HG02678 (cell line): ENCODE measurements around the gene NRG3.
A peak's percentile ranks its signal among the peaks of the same experiment; 100 is the strongest.

Source experiments
- ATAC-seq: cut with Tn5 transposase; IDR thresholded peaks from one replicate; pipeline ENCODE4 v1.9.1; 2021; ENCODE audit warnings: mild to moderate bottlenecking, moderate library complexity; ENCODE audit not compliant: unreplicated experiment

The NRG3 gene

GRCh38 chr10:82880776-82881290 is 1005.8 kb downstream of the NRG3 start:
- ATAC-seq: no peak

DNA sequence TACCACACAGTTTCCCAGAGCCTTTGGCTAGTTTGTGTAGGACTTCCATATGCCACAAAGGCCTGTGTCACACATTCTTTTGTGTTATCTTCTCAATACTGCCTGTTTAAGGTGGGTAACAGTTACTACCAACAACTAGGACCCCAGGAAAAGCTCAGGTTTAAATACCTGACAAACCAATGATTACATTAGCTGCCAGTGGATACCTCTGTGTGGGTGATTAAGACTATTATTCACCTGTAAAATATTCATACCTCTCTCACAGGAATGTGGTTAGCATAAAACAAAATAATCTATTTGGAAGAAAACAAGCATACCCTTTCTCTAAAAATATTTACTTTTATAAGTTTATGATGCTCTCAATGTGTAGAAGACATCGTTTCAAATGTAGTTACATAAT is 1007.7 kb downstream of the NRG3 start:
- ATAC-seq: no peak

GRCh38 chr10:82883603-82884002 is 1008.6 kb downstream of the NRG3 start:
- no peak for ATAC-seq

DNA sequence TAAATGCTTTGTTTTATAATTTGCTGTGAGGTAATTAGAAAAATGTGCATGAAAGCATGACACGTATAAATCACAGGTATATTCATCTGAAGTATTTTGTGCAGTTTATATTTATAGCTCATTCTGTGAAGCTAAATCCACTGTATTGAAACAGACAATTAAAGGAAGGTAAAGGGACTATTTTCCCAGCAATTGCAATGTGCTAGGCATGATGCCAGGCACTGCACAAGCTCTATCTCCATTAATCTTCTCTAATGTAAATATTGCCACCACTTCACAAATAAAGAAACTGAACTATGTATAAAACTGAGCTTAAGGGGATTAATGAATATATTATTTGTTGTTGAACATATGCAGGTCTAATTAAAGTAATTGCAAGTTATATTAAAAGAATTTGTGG is 1012.5 kb downstream of the NRG3 start:
- ATAC-seq: no peak

DNA sequence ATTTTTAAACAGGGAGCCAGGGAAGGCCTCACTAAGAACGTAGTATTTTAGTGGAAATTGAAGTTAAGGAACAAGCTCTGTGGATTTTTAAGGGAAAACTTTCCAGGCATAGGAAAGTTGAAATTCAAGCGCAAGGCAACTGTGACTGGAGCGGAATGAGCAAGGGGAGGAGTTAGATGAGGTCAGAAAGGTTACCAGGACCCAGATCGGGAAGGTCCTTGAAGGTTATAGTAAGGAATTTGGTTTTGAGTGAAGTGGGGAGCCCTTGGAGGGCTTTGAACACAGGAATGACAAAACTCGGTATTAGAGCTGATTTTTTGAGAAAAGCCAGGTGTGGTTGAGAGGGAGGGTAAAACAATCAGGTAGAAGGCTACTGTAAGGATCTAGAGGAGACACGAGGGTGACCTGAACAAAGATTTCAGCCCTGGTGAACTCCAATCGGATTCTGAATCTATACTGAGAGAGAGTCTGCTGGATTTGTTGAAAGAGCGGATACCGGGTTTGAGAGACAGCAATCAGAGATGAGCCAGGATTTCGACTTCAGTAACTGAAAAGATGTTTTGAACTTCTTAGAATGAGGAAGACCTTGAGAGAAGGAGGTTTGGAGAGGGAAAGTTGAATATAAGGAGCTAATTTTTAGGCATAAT is 1013.9 kb downstream of the NRG3 start:
- ATAC-seq: no peak

- no peak for ATAC-seq
Measured at GRCh38 chr10:82889728-82890127, 1014.7 kb downstream of the NRG3 start.

DNA sequence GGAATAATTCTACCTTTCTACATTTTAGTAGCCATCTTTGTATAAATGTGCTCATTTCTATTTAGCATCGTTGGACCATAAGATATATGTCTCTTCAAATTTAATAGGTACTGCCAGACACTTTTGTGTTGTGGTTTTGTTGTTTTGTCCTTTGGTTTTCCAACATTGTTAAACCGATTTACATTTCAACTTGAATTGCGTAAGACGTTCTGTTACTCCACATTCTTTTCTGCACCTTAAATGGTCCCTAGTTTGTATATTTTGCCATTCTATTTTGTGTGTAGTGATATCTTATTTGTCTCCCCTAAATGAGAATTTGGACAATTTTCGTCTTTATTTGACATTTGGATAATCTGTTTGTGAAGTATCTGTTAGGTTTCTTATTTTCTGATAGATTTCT is 1015.6 kb downstream of the NRG3 start:
- no peak for ATAC-seq

DNA sequence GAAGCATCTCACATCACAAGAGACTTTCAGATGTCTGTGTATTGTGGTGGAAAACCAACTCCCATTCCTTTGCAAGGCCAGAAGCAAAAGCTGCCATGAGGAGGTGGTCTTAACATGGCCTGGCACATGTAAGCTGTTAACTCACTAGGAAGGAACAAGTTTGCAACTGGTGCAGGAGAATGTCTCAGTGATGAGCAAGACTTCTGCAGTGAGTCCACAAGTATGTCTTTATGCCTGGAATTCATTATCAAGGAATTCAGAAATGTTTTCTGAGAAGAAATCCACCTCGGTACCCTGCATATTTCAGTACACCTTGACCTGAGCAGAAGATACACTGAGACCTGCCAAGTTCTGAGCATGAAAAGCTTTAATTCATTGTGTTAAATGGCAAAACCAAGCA is 1033.1 kb downstream of the NRG3 start:
- no peak for ATAC-seq

DNA sequence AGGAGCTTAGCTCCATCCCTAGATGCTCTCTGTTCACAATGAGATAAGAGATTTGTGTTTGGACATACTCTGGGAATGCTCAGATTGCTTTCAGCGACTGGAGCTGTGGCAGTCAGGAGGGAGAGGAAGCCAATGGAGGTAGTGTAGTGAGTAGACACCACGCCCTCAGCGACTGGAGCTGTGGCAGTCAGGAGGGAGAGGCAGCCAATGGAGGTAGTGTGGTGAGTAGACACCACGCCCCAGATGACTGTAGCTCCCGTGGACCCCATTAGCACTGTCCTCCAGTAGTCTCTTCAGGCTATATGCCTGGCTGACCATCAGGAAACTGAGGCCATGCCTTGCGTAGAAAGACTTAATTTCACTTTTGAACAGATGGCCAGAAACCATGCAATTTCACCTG is 1033.8 kb downstream of the NRG3 start:
- no peak for ATAC-seq

- ATAC-seq: no peak
Measured at GRCh38 chr10:82910301-82910700, 1035.3 kb downstream of the NRG3 start.

DNA sequence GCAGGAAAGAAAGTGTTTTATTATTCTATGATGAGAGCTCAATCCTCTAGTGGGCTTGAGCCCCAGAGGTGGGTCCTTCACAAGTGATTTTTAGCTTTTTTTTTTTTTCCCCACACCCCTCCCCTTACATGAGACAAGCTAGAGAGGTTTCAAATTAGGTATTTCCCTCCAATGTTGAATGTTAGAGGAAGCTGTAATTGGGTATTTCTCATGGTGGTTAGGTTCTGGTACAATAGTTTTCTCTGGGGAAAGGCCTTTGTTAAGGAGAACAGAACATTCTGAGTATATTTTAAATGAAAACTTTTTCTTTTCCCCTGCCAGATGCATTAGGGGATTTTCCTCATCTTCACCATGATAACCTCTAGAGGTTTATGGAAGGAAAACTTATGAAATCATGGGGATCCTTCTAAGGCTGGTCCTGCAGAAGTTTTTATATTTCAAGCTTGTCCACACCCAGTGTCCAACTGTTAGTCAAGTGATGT is 1039.7 kb downstream of the NRG3 start:
- ATAC-seq: peak; percentile 42

- no peak for ATAC-seq
Measured at GRCh38 chr10:82916941-82917340, 1041.9 kb downstream of the NRG3 start.

DNA sequence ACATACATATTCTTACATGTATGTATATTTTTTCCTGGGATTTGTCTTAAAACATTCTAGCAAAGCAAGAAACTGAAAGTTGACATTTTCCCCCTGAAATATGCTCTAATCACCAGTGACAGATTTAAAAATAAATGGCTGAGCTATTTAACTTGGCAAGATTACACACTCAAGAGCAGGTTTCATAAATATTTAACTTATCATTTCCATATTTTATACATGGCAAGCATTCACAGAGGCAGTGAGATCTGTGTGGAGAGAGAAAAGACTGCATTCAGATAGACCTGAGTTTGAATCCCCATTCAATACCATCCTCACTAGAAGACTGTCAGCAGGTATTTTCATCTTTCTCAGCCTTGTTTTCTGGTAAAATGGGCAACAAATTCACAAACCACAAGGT is 1043.0 kb downstream of the NRG3 start:
- no peak for ATAC-seq

DNA sequence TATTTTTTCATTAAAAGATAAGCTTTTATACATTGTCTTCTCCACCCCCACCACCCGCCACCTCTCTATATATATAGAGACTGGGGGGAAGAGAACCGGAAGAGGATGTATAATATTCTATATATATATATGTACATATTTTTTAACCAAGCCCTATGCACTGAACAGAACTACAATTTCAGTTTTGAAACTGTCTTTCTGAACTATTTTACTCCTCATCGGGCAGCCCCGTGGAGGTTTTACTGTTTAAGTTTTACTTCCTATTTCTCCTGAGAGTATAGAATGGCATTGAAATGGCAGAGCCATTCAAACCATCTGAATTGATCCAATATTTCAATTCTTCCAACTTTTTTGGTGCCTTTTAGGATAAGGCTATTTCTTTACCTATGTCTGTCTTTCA is 1047.1 kb downstream of the NRG3 start:
- ATAC-seq: no peak

DNA sequence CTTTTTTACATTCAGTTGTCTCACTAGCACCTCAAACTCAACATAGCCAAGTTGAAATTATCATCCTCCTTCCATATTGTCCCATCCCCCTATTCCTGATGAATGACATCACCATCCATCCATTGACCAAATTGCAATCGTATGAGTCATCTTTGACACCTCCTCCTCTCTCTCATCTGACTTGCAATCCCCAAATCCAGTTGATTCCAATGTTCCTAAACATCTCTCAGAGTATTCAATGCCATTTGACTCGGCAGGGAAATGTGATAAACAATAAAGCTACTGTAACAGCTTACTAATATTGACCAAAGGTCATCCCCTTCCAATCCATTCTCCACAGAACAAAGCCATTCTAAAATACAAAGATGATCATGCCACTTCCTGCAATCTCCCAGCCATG is 1047.8 kb downstream of the NRG3 start:
- ATAC-seq: no peak

GRCh38 chr10:82924711-82925110 is 1049.7 kb downstream of the NRG3 start:
- no peak for ATAC-seq

DNA sequence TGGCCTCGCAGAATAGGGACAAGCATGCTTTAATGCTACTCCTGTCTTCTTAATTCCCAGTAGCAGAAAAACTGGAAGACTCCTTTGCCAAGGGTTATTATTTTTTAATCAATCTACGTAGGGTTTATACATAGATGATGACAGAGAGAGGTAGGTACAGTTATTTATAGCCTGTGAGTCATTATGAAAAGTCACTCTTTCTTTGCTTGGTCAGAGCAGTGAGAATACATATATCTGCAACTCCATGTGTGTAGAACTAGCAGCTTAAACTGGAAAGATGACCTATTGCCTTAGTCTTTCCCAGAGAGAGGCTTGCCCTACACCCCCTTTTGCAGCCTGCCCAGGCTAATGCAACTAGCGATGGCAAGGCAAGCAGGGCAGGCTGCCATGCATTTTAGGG is 1050.6 kb downstream of the NRG3 start:
- ATAC-seq: no peak

GRCh38 chr10:82932451-82932850 is 1057.5 kb downstream of the NRG3 start:
- ATAC-seq: no peak

DNA sequence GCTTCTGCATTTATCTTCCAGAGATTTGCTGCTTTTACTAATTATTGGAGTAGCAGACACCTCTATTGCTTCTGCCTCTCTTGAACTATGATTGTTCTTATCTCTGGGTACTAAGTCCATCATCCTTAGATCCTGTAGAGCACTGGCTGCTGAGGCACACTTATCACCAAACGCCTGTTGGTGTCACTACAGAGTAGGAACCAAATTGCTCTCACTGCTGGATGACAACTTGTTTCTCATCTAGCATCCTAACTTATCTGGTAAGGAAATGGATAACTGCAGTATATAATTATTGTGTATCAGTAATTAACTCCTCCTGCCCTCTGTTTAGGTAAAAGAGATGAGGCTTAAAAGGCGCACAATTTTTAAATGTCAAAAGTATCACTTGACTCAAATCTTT is 1059.4 kb downstream of the NRG3 start:
- ATAC-seq: no peak

GRCh38 chr10:82934947-82935346 is 1060.0 kb downstream of the NRG3 start:
- ATAC-seq: no peak

- no peak for ATAC-seq
Measured at GRCh38 chr10:82938331-82938730, 1063.3 kb downstream of the NRG3 start.

GRCh38 chr10:82942286-82943099 is 1067.5 kb downstream of the NRG3 start:
- no peak for ATAC-seq
